HL-60 (cell line): Measurements from ENCODE around the gene KLHL30.

Experiments
- CTCF ChIP-seq: IDR thresholded peaks from one replicate; pipeline ENCODE4 v1.5.1; 2011; ENCODE audit warnings: low read length, control low read depth, inconsistent platforms; ENCODE audit not compliant: insufficient read depth
- GABPA ChIP-seq: IDR thresholded peaks from 2 replicates; pipeline ENCODE4 v1.6.1; 2012; ENCODE audit warnings: low read depth
- POLR2AphosphoS5 ChIP-seq: IDR thresholded peaks from 2 replicates; pipeline ENCODE4 v1.6.1; 2012; ENCODE audit warnings: low read depth
- REST ChIP-seq: IDR thresholded peaks from 2 replicates; pipeline ENCODE4 v1.6.1; 2012; ENCODE audit warnings: low read depth; ENCODE audit not compliant: insufficient replicate concordance
- SPI1 ChIP-seq: IDR thresholded peaks from 2 replicates; pipeline ENCODE4 v1.6.1; 2012; ENCODE audit warnings: low read depth, mild to moderate bottlenecking, borderline replicate concordance

GRCh38 chr2:238176613-238177012 is 38.1 kb downstream of the KLHL30 start:
- TF ChIP-seq CTCF (no peak), POLR2AphosphoS5 (no peak), GABPA (no peak), REST (no peak), SPI1 (no peak)
